Posterior cingulate gyrus (tissue), 11 donors: Measurements from ENCODE around the gene C10orf90.

Experiments
- DNase-seq, 10 donors: peaks; one replicate each; pipeline versions ENCODE4 v3.0.0 to v3.0.0-alpha.2; 2020 to 2021; ENCODE audit warnings: mixed read lengths in 3 of 10
- intact Hi-C: fragments of 100-400 bp; cut with DNase I; formaldehyde crosslinking; loops from one replicate; pipeline ENCODE4 v1.15.1; 2023

Gene C10orf90

GRCh38 chr10:126478546-126478945, 191.9 kb downstream of the C10orf90 start:
- intact Hi-C loops = no loop called here
- no peak for DNase-seq

DNA sequence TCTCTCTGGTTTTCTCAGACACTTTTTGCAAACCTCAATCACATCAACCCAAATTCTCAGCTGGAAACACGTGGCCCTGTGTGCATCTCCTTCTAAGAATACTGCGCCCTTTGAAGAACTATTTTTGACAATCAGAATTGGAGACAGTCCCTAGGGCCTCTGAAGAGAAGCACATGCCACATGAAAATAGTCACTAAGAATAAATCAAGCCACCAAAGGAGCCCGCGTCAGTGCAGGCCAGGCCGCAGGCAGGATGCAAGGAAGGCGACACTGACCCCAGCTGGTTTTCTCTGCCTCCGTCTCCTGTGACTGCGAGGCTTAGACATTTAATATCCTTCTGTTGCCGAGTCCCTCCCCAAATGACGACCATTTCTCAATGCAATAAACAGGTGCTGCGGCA, 194.2 kb downstream of the C10orf90 start:
- peak in 1 of 10 donors; percentile 62 for DNase-seq
- intact Hi-C loops = no loop called here

- intact Hi-C loops = no loop called here
- DNase-seq = no peak
Measured at GRCh38 chr10:126475074-126475691, 195.3 kb downstream of the C10orf90 start.

- intact Hi-C loops = no loop called here
- no peak for DNase-seq
Measured at GRCh38 chr10:126474031-126474430, 196.5 kb downstream of the C10orf90 start.

DNA sequence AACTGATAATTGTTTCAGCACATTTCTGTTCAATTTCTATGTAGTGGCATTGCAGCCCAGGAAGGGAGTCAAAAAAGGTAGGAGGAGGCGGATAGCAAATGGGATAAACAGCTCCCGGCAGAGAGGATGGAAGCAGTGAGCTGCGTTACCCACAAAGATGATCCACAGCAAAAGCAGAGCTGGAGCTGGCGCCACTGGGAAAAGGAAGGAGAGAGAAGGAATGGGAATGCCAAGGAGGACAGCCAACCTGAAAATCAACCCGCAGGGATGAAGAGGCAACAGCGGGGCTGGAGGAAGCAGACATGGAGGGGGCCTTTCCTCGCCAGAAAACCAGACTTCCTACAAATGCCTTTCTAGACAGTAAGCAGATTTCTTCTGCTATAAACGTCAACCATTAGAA, 199.5 kb downstream of the C10orf90 start:
- intact Hi-C loops = no loop called here
- no peak for DNase-seq

GRCh38 chr10:126469692-126470091, 200.8 kb downstream of the C10orf90 start:
- DNase-seq = no peak
- intact Hi-C loops = no loop called here

GRCh38 chr10:126468876-126469643, 201.4 kb downstream of the C10orf90 start:
- DNase-seq = no peak
- intact Hi-C loops = no loop called here

DNA sequence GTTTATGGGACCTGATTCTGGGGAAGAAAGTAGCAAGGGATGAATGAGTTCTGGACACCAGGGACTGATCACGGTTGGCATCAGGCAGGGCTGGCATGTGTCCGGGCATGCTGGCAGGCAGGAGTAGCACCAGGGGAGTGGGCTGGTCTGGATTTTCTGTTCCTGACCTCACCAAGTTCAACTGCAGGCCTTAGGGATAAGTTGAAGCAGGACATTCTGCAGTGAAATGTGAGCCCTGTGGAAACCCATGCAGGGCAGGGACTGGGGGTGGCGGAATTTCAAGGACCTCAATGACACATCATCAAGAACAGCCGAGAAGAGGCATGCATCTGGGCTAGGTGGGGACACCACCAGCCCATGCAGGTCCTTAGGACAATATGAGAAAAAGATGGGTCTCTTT, 202.0 kb downstream of the C10orf90 start:
- intact Hi-C loops = no loop called here
- peak in 1 of 10 donors; percentile 65 for DNase-seq

GRCh38 chr10:126465771-126466170, 204.7 kb downstream of the C10orf90 start:
- no peak for DNase-seq

GRCh38 chr10:126463286-126463685, 207.2 kb downstream of the C10orf90 start:
- intact Hi-C loops = no loop called here
- DNase-seq = peak in 1 of 10 donors; percentile 52

More at GRCh38 chr10:126465771-126466170, 204.7 kb downstream of the C10orf90 start:
- intact Hi-C loops = no loop called here

- peak in 1 of 10 donors; percentile 49 for DNase-seq
- intact Hi-C loops = no loop called here
Measured at GRCh38 chr10:126461289-126461940, 209.1 kb downstream of the C10orf90 start.

DNA sequence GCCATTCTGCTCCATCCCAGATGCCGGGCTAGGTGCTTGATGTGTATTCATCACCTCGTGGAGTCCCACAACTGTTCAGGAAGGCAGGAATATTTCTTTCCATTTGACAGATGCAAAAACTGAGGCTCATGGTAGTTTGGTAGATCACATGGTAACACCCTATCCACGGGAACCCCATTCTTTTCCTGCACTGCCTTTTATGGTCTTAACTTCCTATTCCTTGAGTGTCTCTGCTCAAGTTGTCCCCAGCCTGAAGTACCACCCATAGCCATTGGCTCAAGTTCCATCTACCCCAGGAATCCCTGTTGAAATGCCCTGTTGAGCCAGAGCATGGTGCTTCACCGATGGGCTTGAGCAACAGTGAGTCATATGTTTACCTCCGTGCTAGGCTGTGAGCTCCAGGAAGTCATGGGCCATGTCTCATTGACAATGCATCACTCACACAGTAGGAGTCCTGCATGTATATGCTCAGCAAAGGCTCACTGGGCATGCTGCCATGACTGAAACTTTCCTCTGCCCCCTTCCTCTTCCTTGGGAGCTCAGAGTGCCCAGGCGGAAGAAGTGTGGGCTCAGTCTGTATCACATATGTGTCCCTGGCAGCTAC, 210.5 kb downstream of the C10orf90 start:
- DNase-seq = peak in 1 of 10 donors; percentile 73
- intact Hi-C loops = no loop called here

DNA sequence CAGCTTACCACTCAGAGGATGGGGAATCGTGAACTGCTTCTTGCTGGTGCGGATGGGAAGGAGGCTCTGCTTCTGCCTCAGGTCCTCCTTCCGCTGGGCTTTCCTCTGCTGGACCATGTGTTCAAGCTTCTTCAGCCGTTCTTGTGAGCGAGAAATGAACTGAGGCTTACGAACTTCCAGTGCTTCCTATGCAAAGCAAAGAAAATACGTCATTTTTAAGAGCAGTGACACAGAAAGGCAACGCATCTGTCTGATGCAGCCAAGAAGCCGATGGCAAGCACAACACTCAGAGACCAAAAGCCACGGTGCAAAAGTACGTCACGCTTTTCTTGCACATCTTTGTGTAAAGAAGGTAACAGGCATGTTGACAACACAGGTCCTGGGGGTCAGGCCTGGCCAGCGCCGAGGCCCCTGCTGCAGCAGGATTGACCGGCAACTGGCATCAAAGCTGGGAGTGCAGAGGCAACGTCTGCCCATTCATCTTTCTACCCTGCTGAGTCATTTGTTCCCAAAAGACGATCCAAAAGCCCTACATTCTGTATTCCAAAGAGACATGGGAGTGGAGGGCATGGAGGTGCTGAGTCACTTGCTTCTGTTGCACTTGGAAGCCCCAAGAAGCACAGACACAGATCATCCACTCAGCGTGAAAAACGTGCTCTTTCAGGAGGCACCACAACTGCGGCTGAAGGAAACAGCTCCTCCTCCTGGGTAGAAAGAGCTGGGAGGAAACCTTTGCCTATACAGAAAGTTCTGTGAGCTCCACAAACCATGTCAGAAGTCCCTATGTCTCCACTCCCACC, 211.3 kb downstream of the C10orf90 start:
- intact Hi-C loops = no loop called here
- DNase-seq = peak in 1 of 10 donors; percentile 71

GRCh38 chr10:126458466-126458865, 212.0 kb downstream of the C10orf90 start:
- peak in 1 of 10 donors; percentile 14 for DNase-seq
- intact Hi-C loops = no loop called here

DNA sequence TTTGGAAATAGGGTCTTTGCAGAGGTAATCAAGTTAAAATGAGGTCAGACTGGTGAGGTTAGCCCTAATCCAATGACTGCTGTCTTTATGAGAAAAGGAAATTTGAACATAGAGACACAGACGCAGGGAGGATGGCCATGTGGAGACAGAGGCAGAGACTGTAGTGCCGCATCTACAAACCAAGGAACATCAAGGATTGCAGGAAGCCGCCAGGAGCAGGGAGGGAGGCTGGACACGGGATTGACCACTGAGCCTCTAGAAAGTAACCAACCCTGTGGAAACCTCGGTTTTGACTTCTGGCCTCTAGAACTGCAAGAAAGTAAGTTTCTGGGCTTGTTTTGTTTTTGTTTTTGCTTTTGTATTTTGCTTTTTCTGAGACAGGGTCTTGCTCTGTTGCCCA, 213.9 kb downstream of the C10orf90 start:
- intact Hi-C loops = no loop called here
- peak in 1 of 10 donors; percentile 2 for DNase-seq

- intact Hi-C loops = no loop called here
- DNase-seq = peak in 1 of 10 donors; percentile 40
Measured at GRCh38 chr10:126455766-126456405, 214.6 kb downstream of the C10orf90 start.

DNA sequence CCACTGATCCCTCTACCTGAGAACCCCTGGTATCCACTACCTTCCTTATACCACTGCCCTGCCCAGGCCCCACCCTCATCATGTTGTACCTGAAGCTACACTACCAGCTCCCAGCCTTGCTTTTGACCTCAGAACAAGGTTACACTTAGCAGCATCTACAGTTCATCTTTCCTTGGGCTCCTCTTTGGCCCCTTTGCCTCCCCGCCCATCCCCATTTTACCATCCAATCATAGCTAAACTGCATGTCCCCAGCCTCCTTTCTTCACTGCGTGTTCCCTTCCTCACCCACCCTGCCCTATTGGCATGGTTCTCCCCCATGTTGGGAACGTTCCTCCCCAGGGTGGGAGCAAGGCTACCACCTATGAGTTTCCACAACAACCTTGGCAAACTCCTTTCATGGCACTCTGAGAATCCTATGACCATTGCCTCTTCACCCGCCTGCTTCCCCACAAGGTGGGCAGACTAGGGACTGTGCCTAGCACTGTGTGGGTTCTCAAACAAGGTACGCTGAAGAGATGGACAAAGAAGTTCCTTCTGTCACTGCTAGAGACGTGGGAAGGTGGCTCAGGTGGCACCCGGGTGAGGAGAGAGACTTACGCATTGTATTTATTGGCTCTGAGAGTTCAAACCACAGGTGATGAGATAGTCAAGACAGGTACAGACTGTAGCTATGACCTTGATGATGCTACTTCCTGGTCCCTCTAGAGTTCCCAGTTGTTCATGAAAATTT, 215.3 kb downstream of the C10orf90 start:
- peak in 1 of 10 donors; percentile 10 for DNase-seq

DNA sequence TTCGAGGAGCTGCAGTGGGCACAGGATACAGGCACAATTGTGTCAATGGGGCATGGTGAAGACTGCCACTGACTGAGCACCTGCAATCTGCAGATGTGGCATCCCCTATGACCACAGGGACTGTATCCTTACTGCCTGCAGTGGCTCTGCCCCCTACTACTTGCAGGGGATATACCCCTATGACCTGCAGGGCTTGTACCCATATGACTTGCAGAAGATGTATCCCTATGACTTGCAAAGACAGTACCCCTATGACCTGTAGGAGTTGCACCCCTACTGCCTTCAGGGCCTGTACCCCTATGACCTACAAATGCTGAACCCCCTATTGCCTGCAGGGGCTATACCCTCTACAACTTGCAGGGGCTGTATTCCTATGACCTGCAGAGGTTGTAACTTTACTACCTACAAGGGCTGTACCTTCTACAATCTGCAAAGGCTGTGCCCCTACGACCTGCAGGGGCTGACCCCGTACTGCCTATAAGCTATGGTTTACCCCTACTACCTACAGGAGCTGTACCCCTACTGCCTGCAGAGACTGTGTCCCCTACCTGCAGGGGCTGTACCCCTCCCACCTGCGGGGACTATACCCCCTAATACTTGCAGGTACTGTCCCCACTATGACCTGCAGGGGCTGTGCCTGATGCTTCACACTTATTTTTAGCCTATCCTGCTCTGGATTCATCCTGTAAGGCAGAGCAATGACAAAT, 216.3 kb downstream of the C10orf90 start:
- DNase-seq = peak in 1 of 10 donors; percentile 22
- intact Hi-C loops = no loop called here

More for the DNA sequence above, 215.3 kb downstream of the C10orf90 start:
- intact Hi-C loops = no loop called here
